NOMO-1 treated with DMSO at 0.1 percent for 48 hours (cell line): ENCODE measurements around the gene TMEM63A.

Experiments
- DNase-seq: peaks from one replicate; lab custom pipeline; 2025; ENCODE audit not compliant: unreplicated experiment; lab: John Stamatoyannopoulos, UW

Gene TMEM63A

DNA sequence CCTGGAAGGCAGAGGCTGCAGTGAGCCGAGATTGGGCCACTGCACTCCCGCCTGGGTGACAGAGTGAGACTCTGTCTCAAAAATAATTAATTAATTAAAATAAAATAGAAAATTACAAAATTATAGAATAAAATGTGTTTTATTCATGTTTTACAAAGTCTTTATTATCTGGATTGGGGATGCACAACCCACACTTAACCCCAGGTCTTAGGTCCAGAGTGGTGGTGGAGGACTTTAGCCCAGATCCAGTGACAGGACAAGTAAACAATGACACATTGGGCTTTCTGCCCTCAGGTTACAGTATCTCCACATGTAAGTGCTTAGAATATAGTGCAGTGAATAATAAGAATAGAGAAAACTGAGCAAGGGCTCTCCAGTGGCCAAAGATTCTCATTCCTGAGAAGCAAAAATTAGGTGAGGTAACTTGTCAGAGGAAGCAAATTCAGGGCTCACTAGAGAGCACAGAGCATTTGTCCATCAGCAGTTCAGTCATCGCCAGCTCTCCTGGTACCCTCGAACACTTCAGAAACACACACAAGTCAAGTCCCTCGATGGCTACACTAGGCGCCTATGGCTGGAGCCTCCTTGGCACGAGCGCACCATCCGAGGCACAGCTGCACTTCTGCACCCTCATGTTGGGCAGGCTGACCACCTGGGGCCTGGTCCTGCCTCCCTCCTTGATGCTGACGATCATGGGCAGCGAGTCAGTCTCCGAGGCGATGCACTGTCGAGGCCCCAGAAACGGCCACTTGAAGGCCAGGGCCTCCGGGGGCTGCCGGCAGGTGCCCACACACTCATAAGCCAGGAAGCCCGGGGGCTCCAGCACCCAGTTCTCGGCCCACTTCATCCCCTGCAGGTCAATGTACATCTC is 4.2 kb upstream of the TMEM63A start:
- no peak for DNase-seq

DNA sequence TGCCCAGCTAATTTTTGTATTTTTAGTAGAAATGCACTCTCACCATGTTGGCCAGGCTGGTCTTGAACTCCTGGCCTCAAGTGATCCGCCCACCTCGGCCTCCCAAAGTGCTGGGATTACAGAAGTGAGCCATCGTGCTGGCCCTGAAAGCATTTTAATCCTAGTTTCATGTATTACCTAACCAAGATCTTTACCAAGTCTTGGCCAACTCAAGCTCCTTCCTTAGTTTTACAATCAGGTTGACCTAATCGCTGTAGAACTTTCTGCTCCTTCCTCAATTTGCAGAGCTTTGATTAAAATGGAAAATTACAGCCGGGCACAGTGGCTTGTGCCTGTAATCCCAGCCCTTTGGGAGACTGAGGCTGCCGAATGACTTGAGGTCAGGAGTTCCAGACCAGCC is 3.2 kb upstream of the TMEM63A start:
- DNase-seq, result peak; percentile 86

DNA sequence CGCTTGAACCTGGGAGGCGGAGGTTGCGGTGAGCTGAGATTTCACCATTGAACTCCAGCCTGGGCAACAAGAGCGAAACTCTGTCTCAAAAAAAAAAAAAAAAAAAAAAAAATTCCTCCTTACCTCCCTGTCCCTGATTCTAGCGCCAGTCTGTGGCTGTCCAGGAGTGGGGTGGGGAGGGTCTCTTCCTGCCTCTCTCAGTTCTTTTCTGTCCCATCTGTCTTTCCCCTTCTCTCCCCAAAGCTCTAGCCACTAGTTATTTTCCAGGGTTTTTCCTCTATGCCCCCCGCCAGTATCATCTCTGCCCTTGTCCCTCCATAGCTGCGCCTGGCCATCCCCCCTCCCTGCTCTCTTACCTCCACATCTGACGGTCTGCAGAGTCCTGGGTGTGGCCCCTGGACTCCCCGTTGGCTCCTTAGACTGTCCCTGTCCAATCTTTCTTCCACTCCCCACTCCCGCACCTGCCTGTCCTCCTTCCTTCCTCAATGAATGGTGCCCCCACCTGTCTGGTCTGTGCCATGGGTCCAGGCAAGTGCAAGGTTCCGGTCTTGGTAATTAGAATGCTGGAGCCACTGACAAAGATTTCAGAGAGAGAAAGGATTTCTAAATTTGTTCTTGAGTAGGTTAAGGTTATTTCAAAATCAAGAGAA is 1.6 kb upstream of the TMEM63A start:
- DNase-seq, result no peak

DNA sequence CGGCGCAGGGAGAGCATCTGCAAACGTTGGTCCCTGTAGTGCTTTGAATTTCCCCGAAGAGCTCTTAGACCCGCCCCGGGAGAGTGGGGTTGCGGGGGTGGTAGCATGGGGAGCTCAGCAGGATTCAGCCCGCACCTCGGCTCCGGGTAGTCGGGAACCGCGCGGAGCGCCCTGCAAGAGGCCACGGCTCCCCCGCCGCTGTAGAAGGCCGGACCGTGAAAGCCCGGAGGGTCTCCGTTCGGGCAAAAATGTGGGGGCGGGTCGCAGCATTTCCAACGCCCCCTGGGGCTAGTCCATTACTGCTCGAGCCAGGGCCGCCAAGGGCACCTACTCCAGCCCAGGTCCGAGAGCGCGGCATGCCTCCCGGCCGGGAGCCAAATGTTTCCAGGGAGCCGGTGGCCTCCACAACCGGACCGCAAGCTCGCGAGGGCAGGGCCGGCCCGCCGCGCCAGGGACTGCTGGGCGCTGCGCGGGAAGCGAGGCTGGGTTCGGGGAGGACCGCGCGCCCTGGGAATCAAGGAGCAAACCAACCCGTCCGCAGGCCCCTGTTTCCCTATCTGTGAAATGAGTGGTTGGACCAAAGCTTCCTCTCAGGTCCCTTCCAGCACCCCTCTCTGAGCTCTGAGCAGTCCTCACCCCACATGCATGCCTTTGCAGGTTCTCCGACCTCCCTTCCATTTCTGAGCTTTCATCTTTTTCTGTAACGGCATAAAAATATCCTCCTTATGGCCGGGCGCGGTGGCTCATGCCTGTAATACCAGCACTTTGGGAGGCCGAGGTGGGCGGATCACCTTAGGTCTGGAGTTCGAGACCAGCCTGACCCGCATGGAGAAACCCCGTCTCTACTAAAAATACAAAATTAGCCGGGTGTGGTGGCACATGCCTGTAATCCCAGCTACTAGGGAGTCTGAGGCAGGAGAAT is 775 bp upstream of the TMEM63A start:
- DNase-seq, result no peak

DNA sequence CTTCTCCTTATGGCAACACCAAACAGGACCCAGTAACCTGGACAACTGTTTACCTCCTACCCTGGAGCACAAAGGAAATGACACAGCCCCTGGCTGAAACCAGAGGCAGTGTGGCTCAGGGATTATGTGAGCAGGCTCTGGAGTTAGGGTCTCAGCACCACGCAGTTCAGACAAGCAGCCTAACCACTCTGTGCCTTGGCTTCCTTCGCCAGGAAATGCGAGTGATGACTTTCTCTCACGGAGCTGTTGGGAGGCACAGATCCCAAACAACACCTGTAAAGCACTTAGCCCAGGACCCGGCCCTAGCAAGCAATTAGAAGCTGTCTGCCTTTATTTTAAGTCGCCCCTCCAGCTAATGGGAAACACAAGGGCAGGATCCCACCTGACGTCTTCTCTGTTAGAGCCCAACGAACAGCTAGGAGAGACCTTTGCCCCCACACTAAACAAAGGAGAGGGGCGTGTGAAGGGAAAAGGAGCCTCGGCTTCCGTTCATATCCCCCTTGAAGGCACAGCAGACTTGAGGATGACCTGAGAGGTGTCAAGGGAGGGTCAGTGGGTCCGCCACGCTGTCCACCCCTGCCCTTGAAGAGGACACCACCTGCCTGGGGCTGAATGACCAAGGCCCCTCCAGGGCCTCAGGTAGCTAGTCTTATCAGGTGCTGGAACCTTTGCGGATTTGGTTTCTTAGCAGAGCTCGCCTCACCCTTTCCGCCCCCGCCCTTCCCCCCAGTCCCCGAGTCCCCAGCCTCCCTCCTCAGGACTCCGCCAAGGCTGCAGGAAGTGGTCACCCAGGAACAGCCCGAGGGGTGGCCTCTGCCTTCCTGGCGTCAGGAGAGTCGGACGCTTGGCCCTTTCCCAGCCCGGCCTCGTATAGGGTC is 860 bp downstream of the TMEM63A start:
- DNase-seq, result no peak

DNA sequence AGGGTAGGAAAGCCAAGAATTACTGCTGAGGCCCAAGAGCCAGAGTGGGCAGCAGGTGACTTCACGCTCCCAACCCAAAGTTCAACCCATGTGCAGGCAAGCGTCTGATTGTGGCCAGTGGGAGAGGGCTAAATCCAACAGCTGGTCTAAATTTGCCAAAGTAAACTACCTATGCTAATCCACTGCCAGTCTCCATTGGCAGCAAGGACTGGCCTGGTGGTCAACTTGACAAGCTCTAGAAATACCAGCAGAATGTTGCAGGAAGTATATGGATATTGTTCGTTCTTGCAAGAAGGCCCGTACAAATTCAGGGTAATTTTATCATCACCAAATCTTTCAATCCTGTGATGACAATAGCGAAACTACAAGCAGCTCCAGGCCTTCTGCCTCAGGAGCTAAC is 1.5 kb downstream of the TMEM63A start:
- no peak for DNase-seq

DNA sequence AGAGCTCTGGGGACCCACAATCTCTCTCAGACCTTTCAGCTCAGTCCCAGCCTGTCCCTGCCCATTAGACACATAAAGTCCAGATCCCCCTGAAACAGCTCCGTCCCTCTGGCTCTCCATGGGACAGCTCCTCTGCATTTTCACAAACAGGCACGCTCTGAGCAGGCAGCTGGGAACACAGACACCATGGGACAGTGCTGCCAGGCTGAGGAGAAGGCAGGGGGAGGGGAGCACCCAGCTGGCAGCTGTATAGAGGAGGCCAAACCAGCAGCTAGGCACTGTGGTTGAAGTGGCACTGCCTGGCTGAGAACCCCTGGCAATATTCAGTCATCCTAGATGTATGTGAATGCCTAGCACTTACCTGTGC is 2.0 kb downstream of the TMEM63A start:
- DNase-seq, result no peak

DNA sequence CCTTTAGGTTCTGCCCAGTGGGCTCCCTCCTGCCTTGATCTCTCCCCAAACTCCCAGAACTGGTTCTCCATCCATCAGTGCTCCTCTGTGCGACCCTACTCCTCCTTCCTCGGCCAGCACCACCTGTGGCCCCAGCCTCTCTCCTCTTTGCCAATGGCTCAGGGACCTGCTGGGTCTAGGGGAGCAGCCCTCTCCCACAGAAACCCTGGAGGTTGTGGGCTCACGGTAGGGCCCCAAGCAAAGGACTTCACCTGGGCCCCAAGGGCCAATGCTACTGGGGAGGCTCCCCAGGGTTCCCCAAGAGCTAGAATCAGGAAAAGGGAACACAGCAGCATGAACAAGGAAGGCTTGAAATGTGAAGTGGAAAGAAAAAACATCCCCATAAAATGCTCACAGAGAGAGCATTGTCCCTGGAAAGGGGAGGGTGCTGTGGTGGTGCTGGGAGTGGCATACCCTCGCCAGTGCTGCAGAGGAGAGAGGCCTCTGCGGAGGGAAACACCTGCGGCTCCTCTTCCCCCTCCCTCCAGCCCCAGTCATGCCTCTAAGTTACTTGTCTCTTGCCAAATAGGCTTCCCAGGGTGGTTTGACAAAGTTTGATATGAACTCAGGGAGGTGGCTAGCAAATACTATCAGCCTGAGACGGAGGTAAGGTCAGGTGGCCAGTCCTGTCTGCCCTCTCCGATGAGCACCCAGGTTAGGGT is 2.5 kb downstream of the TMEM63A start:
- no peak for DNase-seq

DNA sequence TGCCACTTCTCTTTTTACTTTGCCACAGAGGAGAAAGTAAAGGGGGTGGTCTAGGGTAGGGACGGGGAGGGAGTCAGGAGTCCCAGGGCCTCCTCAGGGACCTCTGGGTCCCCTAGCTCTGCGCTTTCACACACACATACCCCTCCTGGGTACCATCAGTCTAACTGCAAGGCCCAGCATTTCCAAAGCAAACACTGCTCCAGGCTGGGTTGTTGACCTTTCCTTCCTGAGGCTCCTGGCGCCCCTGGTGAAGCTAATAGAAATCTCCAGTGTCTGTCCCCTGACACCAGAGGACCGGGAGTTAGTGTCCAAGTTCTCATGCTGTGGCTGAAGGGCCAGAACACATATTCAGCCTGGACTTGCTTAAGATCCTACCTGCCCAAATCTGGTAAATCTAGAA is 3.9 kb downstream of the TMEM63A start:
- DNase-seq, result no peak

DNA sequence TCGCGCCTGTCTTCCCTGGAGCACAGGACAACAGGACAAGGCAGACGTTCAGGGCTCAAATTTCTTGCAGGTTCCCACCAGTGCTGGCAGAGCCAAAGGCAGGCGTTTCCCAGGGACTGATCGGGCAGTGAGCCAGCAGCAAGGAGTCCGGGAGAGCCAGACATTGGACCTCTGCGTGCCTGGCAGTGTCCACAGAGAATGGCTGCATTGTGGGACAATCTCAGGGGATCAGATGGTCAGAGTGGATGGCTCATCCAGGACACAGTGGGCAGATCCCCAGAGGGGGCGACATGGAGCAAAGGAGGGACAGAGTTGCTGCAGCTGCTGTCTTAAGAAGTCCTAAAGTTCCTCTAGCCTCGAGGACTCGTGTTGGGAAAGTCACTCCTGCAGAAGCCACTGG is 4.6 kb downstream of the TMEM63A start:
- no peak for DNase-seq

DNA sequence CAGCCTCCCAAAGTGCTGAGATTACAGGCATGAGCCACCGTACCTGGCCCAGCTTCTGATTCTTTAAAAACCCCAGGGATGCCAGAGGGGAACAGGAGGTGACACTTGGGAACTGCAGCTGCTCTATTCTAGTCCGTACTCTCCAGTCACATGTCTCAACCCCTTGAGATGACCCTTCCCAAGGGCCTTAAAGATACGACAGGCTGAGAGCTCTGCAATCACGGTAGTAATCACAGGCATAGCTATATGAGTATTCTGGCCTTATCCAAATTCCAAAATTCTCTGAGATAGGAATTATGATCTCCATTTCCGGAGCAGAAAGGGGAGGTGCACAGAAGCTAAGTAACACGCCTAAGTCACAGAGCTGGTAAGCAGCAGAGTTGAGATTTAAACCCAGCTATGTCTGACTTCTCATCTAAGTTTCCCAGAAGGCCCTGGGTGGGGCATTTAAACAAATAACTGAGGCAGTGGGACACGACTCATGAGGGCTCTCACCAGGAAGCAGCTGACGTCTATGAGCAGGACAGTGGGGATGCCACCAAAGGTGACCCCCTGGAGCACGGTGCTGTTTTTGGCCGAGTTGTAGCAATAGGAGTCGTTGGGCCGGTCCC is 5.2 kb downstream of the TMEM63A start:
- DNase-seq, result no peak

DNA sequence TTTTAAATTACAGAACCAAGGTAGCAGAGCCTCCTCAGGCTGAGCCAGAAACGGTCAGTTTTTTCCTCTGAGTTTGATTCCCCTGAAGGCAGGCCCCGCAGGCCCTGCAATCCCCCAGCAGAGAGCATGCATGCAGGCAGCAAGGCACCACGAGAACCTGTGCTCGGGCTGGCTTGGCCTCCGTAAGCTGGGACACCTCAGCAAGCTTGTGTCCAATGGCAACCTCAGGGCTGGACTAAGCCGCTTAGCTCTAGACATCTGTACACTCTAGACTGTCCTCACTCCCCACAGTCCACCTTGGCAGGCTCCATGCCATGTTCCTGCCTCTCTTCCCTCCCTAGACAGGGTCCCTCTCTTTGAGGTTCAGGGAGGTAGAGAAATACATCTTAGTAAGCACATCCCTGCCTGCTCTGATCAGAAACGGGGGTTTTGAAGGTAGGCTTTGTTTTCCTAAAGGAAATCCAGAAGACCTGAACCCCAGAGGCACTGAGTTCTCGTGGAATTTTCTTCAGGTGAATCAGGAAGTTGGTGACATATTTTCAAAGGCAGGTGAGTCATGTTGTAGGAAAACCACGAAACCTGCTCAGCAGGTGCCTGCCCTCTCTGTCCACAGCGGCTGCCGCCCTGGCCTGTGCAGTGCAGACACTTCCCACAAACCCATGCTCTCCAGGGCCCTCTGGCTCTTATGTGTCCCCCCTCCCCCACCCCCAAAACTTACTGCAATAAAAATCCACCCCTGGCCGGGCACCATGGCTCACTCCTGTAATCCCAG is 7.0 kb downstream of the TMEM63A start:
- DNase-seq, result no peak

DNA sequence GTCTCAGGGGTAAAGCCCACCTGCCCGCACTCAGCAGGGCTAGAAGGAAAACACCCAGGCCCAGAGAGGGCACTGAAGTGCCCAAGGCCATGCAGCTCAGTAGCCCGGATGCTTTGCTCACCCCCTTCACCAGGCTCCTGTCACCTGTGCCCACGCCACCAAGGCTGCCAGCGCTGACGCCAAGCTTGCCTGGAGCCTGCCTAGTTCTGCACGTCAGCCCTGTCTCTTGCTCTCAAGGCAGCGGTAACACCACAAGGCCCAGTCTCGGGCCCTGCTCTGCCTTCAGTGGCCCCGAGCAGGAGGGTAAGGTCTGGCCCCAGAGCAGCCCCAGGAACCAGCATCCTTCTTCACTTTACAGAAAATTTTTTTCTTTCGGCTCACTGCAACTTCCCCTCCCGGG is 7.7 kb downstream of the TMEM63A start:
- no peak for DNase-seq

DNA sequence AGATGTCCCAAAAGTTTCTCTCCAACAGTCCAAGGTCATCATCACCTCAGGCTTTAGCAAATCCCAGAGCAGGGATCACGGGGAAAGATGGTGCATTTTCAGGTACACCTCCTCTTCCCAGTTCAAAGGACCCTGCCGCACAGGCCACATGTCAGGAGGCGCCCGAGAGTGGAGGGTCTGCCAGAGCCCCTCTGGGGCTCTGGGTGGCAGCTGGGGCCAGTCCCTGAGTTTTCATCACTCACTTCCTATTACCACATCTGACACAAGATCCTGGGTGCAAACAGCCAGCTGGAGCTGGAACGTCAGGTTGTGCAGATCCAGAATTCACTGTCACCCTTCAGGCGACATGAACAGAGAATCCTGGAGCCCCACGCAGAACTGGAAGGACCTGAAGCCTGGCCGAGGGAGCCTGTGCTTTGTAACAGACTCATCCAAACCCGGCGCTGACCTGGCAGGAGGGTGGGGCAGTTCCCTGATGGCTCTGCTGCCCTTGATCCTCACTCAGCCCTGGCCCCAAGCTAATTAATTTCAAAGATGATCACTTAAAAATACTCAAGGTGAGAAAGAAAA is 8.8 kb downstream of the TMEM63A start:
- DNase-seq, result no peak

DNA sequence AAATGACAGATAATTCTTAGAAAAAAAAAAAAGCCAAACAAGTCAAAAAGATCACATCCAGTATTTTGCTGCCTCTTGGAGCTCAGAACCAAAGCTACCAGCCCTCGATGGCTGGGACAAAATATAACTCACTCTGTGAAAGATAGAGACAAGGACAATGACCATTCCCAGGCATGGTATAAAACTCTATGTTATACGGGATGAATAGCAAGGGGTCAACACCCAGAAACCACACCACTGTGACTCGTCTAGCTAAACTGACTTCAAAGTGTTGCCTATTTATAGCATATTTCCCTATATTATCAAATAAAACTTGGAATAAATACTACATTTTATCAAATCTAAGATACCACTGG is 10.1 kb downstream of the TMEM63A start:
- DNase-seq, result no peak

DNA sequence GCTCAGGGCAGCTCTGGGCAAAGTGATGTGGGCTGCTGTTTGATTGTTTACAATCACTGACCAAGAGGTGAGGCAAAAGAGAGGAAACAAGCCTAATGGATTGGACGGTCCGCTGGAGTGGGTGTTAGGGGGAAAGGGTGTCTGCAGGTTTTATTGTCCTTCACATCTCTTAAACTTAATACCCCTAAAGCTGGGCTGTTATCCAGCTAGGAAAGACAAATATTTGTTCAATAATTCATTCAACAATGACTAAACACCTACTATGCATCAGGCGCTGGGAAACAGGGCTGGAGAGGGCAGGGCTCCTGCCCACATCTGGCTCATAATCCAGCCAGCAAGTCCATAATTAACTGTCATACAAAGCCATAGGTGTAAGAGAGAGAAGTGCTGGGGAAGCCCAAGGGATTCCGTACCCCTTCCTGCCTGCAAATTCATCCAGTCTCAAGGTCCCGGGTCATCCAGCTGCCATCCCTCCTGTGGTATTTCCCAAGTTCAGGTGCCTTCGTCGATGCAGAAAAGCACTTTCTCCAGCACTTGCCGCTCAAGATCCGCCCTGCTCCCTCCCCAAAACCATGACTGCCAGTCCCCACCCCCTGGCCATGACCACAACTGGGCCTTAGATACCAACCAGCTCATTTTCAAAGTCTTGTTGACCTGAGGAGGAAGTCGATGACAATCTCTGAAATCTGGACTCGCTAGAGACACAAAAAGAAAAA is 10.7 kb downstream of the TMEM63A start:
- no peak for DNase-seq

DNA sequence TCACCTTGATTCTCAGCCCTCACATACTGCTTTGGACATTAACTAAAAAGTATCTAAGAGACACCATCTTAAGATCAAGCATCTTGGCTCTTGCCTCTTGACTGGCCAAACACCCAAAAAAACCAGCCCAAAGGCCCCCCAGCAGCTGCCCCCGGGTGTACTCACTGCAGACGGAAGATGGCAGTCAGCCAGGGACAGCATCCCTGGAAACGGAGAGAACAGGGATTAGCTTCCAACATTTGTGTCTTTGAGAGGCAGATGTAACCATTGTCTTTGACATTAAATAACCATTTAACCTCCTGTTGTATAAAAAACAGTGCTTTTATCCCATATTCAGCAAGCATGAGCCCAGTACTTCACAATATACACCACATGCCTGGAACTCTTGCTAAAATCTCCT is 11.3 kb downstream of the TMEM63A start:
- DNase-seq, result no peak
